ENCODE results near the gene TMEM87B. TPM values are rescaled to one million over a fixed set of nuclear protein-coding genes. Genes with fewer than 3 reads are reported as not detected.

Gene TMEM87B
- total and polyA plus RNA-seq, 2 of the 4 experiments (the other 2 are of a cell fraction), result 6.3 to 12.5 TPM

DNA sequence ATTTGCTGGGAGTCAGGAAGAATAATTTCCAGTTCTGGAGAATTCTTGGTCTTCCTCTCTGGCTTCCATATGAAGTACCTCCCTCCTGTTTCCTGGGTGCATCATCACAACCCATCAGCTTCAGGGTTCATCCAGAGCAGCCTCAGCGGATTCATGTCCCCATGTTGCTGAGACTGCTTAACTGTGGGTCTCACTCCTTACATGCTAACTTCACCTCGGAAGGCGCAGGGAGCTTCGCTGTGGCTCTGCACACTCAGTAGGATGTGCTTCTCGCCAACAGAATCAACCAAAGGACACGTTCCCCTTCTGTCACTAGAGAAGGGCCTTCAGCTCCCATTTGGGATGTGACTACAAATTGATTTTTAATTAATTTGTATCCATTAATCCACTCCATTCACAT, 107.3 kb downstream of the TMEM87B start:
- Histone ChIP-seq H3K27me3 (ENCODE audit: control insufficient read depth, insufficient read depth, low read length) (no peaks in the 10 kb centered on the region), H3K4me3 (ENCODE audit: insufficient read depth, low read depth, low read length) (no peak overlapping the region), H3K9me3 (ENCODE audit: control insufficient read depth, insufficient read depth, low read length) (no peaks in the 10 kb centered on the region), H4K8ac (ENCODE audit: low read depth in 2 of 2, low read length in 2 of 2) (no peak overlapping the region), H3K4me2 (ENCODE audit: low read depth, low read length) (no peak overlapping the region), H3K14ac (replicated peaks; ENCODE audit: low read depth, low read length) (no peak overlapping the region), H2BK15ac (ENCODE audit: low read depth, low read length) (no peak overlapping the region), H4K91ac (ENCODE audit: insufficient read depth, low read depth, low read length) (no peak overlapping the region), H3K27ac (ENCODE audit: insufficient read depth, low read length) (no peak overlapping the region), H3K56ac (ENCODE audit: extremely low read depth, insufficient read depth, low read length) (no peak overlapping the region), H2AFZ (replicated peaks; ENCODE audit: low read length, poor library complexity) (no peak overlapping the region), H3K9me1 (ENCODE audit: insufficient read depth, low read length) (peaks cover 4% of the 10 kb centered on the region; the same call in 1 of the 2 replicates), H3K9ac (ENCODE audit: low read depth, low read length) (no peak overlapping the region), H2AK9ac (replicated peaks; ENCODE audit: low read depth, low read length, poor library complexity) (no peak overlapping the region), H3K4ac (ENCODE audit: low read depth, low read length) (no peak overlapping the region), H2BK120ac (ENCODE audit: low read depth, low read length) (no peak overlapping the region), H3K18ac (ENCODE audit: low read depth, low read length) (no peak overlapping the region), H2AK5ac (ENCODE audit: low read depth, low read length) (no peak overlapping the region), H3K4me1 (ENCODE audit: control insufficient read depth, insufficient read depth, low read length) (no peaks in the 10 kb centered on the region), H3K79me1 (ENCODE audit: low read depth in 1 of 2, low read length in 2 of 2) (no peaks in the 10 kb centered on the region), H4K5ac (ENCODE audit: low read depth, low read length) (no peak overlapping the region), H2BK5ac (ENCODE audit: low read depth, low read length, poor library complexity, severe bottlenecking) (no peak overlapping the region), H4K20me1 (ENCODE audit: insufficient read depth, low read length) (no peaks in the 10 kb centered on the region), H3K36me3 (ENCODE audit: control insufficient read depth, insufficient read depth, low read length) (no peaks in the 10 kb centered on the region), H2BK20ac (ENCODE audit: low read depth, low read length) (no peak overlapping the region), H3K23ac (ENCODE audit: low read depth, low read length) (no peak overlapping the region)
- ChIA-PET POLR2A (ENCODE audit: unreplicated experiment) (no interaction called here), CTCF (no interaction called here)
- DNase-seq (no peak), ATAC-seq (ENCODE audit: low read depth) (no peak)
- no peak for TF ChIP-seq ELK1 (IDR thresholded peaks at IDR 0.05; ENCODE audit: borderline replicate concordance, low read depth, low read length)
- no peak for TF ChIP-seq MXI1 (IDR thresholded peaks at IDR 0.05; ENCODE audit: borderline replicate concordance, low read depth, low read length)
- TF ChIP-seq BHLHE40 (IDR thresholded peaks at IDR 0.05; ENCODE audit: low read depth, low read length), result no peak
- TF ChIP-seq MAFK (IDR thresholded peaks at IDR 0.05; ENCODE audit: low read depth, low read length), result no peak
- no peak for TF ChIP-seq RAD21 (IDR thresholded peaks at IDR 0.05; ENCODE audit: low read length)
- no peak for TF ChIP-seq SMC3 (IDR thresholded peaks at IDR 0.05; ENCODE audit: low read depth, low read length)
- no peak for TF ChIP-seq MAZ (IDR thresholded peaks at IDR 0.05; ENCODE audit: borderline replicate concordance, low read depth, low read length)
- TF ChIP-seq FOS (IDR thresholded peaks at IDR 0.05; ENCODE audit: low read depth, low read length), result no peak
- TF ChIP-seq CEBPB (IDR thresholded peaks at IDR 0.05; ENCODE audit: low read depth, low read length), result no peak
- dilution Hi-C loops (cut with HindIII; ENCODE audit: low sequenced_read_pairs, unreplicated experiment) (no loop called here), intact Hi-C loops (cut with micrococcal nuclease) (no loop called here), in situ Hi-C loops (cut with MboI; ENCODE audit: low sequenced_read_pairs) (no loop called here)
- WGBS, 2 experiments (ENCODE audit: extremely low coverage in 2 of 2, insufficient read length in 1 of 2), result 100% methylated on average over 1 of the region's 6 CpGs; no CpG with 5 or more reads in 1 of the 2 experiments
- BruUV-seq (replicated peaks), result no TSS peak

All from IMR-90 (cell line).